GM23338 (cell line): ENCODE results near the gene ASB2.

Experiments
- CREB1 ChIP-seq: fragments of 250-450 bp; sonication (Bioruptor Pico); IDR thresholded peaks from 2 replicates; pipeline ENCODE4 v1.5.0; 2020; ENCODE audit warnings: low read depth, mild to moderate bottlenecking, moderate library complexity
- CTCF ChIP-seq, 2 experiments: fragments of 200-600 bp in 1 of 2; sonication (generic) in 1 of 2; conservative IDR thresholded peaks; 2 replicates each; pipeline versions ENCODE4 v1.5.1 to v1.6.1; 2016 to 2017; ENCODE audit warnings: antibody characterized with exemption in 2 of 2, low read depth in 2 of 2, mild to moderate bottlenecking in 2 of 2, moderate library complexity in 1 of 2
- ETS1 ChIP-seq: IDR thresholded peaks from 2 replicates; pipeline ENCODE4 v1.6.1; 2016; ENCODE audit warnings: antibody characterized with exemption
- EZH2 ChIP-seq: fragments of 200-600 bp; sonication (generic); IDR thresholded peaks from one replicate; pipeline ENCODE4 v1.8.0; 2017; ENCODE audit warnings: antibody characterized with exemption, mild to moderate bottlenecking, low read depth; ENCODE audit not compliant: unreplicated experiment
- EZH2phosphoT487 ChIP-seq: fragments of 200-600 bp; sonication (generic); IDR thresholded peaks from one replicate; pipeline ENCODE4 v1.8.1; 2018; ENCODE audit warnings: antibody characterized with exemption; ENCODE audit not compliant: unreplicated experiment
- JUNB ChIP-seq: IDR thresholded peaks from one replicate; pipeline ENCODE4 v1.6.1; 2016; ENCODE audit warnings: antibody characterized with exemption; ENCODE audit not compliant: unreplicated experiment
- POLR2AphosphoS5 ChIP-seq: IDR thresholded peaks from 2 replicates; pipeline ENCODE4 v1.6.1; 2016; ENCODE audit warnings: antibody characterized with exemption, low read depth
- REST ChIP-seq: IDR thresholded peaks from one replicate; pipeline ENCODE4 v1.6.1; 2018; ENCODE audit warnings: antibody characterized with exemption; ENCODE audit not compliant: unreplicated experiment

- no peak for TF ChIP-seq CTCF (conservative IDR thresholded peaks at IDR 0.05; ENCODE audit: low read depth in 2 of 2)
- TF ChIP-seq EZH2phosphoT487, result no peak
- no peak for TF ChIP-seq EZH2
- no peak for TF ChIP-seq JUNB
- no peak for TF ChIP-seq POLR2AphosphoS5
- TF ChIP-seq CREB1 (CRISPR knock-in tag), result no peak
- TF ChIP-seq ETS1, result no peak
- TF ChIP-seq REST, result no peak
Measured at GRCh38 chr14:94001016-94001415, 24.6 kb upstream of the ASB2 start.
